ENCODE measurements around the gene ALG13. TPM values are rescaled to one million over a fixed set of nuclear protein-coding genes. Genes with fewer than 3 reads are reported as not detected.

ALG13 gene
- total RNA-seq, 1 experiment from 2014 or later = 36.2 TPM

GRCh38 chrX:111648802-111649201, 32.2 kb upstream of the ALG13 start:
- CTCF ChIA-PET = no interaction called here
- H3K27me3 Mint-ChIP-seq (ENCODE audit: low read depth) = peaks cover 3% of the 10 kb centered on the region

More at GRCh38 chrX:111648802-111649201, 32.2 kb upstream of the ALG13 start:
- Mint-ChIP-seq H3K4me3 (no peak overlapping the region), H3K27ac (no peak overlapping the region), H3K4me1 (peaks cover 4% of the 10 kb centered on the region; the same call in 1 of the 2 replicates), H3K9me3 (no peaks in the 10 kb centered on the region), H3K36me3 (no peaks in the 10 kb centered on the region)
- POLR2A ChIA-PET = no interaction called here
- ATAC-seq (no peak), DNase-seq (ENCODE audit: low spot score) (no peak)
- no peak for TF ChIP-seq E2F5 (CRISPR knock-in tag; IDR thresholded peaks at IDR 0.05)
- TF ChIP-seq ZNF138 (CRISPR knock-in tag; conservative IDR thresholded peaks at IDR 0.05) = no peak
- TF ChIP-seq PREB (CRISPR knock-in tag; IDR thresholded peaks at IDR 0.05; ENCODE audit: borderline replicate concordance) = no peak
- TF ChIP-seq CREM (CRISPR knock-in tag; IDR thresholded peaks at IDR 0.05) = no peak
- no peak for TF ChIP-seq ZNF317 (CRISPR knock-in tag; IDR thresholded peaks at IDR 0.05; ENCODE audit: borderline replicate concordance, low read depth)
- TF ChIP-seq TEAD1 (CRISPR knock-in tag; IDR thresholded peaks at IDR 0.05) = no peak
- no peak for TF ChIP-seq ZNF423 (CRISPR knock-in tag; IDR thresholded peaks at IDR 0.05)
- TF ChIP-seq CTCF (IDR thresholded peaks at IDR 0.05) = no peak
- TF ChIP-seq HMGA2 (CRISPR knock-in tag; IDR thresholded peaks at IDR 0.05) = no peak
- no peak for TF ChIP-seq AFF4 (CRISPR knock-in tag; IDR thresholded peaks at IDR 0.05; ENCODE audit: borderline replicate concordance)
- no peak for TF ChIP-seq ATF1 (CRISPR knock-in tag; IDR thresholded peaks at IDR 0.05)
- no peak for TF ChIP-seq MXD4 (CRISPR knock-in tag; IDR thresholded peaks at IDR 0.05; ENCODE audit: borderline replicate concordance)
- no peak for TF ChIP-seq NFATC4 (CRISPR knock-in tag; IDR thresholded peaks at IDR 0.05)
- no peak for TF ChIP-seq CDX4 (CRISPR knock-in tag; IDR thresholded peaks at IDR 0.05; ENCODE audit: borderline replicate concordance)
- TF ChIP-seq IRF2 (CRISPR knock-in tag; IDR thresholded peaks at IDR 0.05; ENCODE audit: borderline replicate concordance, low read depth) = no peak

All from WTC11 (cell line).